ENCODE data around the gene RYR3.

DNA sequence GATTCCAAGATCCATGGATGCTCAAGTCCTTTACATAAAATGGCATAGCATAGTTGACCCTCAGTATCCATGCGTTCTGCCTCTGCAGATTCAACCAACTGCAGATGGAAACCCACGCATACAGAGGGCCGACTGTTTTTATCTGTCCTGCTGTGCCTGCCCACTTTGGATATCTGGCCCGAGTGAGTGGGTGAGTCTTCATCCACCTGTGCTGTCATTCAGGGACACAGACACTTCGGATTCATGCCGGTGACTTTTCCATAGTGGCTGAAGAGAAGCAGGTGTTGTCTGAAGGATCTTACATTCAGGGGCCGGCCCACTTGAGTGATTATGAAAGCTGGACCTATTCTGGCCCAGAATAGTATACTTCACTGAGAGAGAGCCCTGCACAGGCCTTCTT is 85.1 kb downstream of the RYR3 start:
- no peak for TF ChIP-seq CTCF (IDR thresholded peaks at IDR 0.05; ENCODE audit: insufficient read depth, low read length, poor library complexity, severe bottlenecking)
- no peak for TF ChIP-seq EZH2phosphoT487 (conservative IDR thresholded peaks at IDR 0.05; ENCODE audit: low read length)

Measured in SU-DHL-6 (cell line).